H1 (cell line): Measurements from ENCODE around the gene SPTBN5. TPM values are rescaled to one million over a fixed set of nuclear protein-coding genes. Genes with fewer than 3 reads are reported as not detected.

ENCODE experiments used
- BCL11A ChIP-seq, 2 experiments: IDR thresholded peaks; one replicate each; pipeline ENCODE4 v1.6.1; 2011; ENCODE audit warnings: low read depth in 2 of 2, low read length in 2 of 2, mild to moderate bottlenecking in 2 of 2
- CTCF ChIP-seq, 3 experiments: IDR thresholded peaks; 1 replicate in 2 of 3; 2 replicates in 1 of 3; pipeline versions ENCODE4 v1.5.1 to v1.6.1; 2011; ENCODE audit warnings: low read length in 3 of 3, mild to moderate bottlenecking in 3 of 3, inconsistent platforms in 2 of 3, low read depth in 1 of 3, moderate library complexity in 1 of 3; ENCODE audit not compliant: insufficient read depth in 1 of 3; ENCODE audit errors: control extremely low read depth in 1 of 3
- EP300 ChIP-seq, 2 experiments: IDR thresholded peaks; 1 replicate in 1 of 2; 2 replicates in 1 of 2; pipeline ENCODE4 v1.6.1; 2011 to 2012; ENCODE audit warnings: low read depth in 2 of 2, low read length in 2 of 2, mild to moderate bottlenecking in 2 of 2, borderline replicate concordance in 1 of 2, inconsistent platforms in 1 of 2, moderate library complexity in 1 of 2
- FOSL1 ChIP-seq: IDR thresholded peaks from 2 replicates; pipeline ENCODE4 v1.6.1; 2011; ENCODE audit warnings: mild to moderate bottlenecking, low read depth, low read length, moderate library complexity; ENCODE audit not compliant: insufficient read depth
- NRF1 ChIP-seq: IDR thresholded peaks from 2 replicates; pipeline ENCODE4 v1.6.1; 2011; ENCODE audit warnings: mild to moderate bottlenecking, low read depth, low read length, improper control_type of control experiment
- SRF ChIP-seq: IDR thresholded peaks from 2 replicates; pipeline ENCODE4 v1.6.1; 2011; ENCODE audit warnings: mild to moderate bottlenecking, low read depth, low read length, moderate library complexity
- TAF7 ChIP-seq: optimal IDR thresholded peaks from 2 replicates; pipeline ENCODE3; 2011; ENCODE audit warnings: low read depth, mild to moderate bottlenecking, inconsistent platforms, low read length, moderate library complexity, borderline replicate concordance
- polyA plus RNA-seq, 7 experiments: library from polyadenylated mRNA; depleted of rRNA in 3 of 7; stranded (reverse) in 5 of 7; unstranded in 2 of 7; fragments of >200 nt in 5 of 7; fragments of 200-250 nt in 2 of 7; gene quantifications; 1 replicate in 5 of 7; 2 replicates in 1 of 7; 4 replicates in 1 of 7; pipeline versions ENCODE4 v1.2.1 to v1.2.3, GENCODE V29; 2011 to 2013; ENCODE audit warnings: missing spikeins in 2 of 7, mixed read lengths in 2 of 7
- total RNA-seq: library from RNA; stranded (reverse); fragmentation: NEBNext Ultra II Directional; extraction: Animal tissue kit (Norgen Biotek cat#: 25700); gene quantifications from 2 replicates; pipeline ENCODE4 v1.2.1, GENCODE V29; 2021

The SPTBN5 gene
- total and polyA plus RNA-seq, 2 of the 8 experiments (the other 6 are each of a cell fraction or from before 2014, with no cell fraction given), result 0.32 to 0.84 TPM

- TF ChIP-seq TAF7 (no peak), FOSL1 (no peak), CTCF (IDR thresholded peaks at IDR 0.05; ENCODE audit: control extremely low read depth in 1 of 3, insufficient read depth in 1 of 3, low read depth in 1 of 3, low read length in 3 of 3) (no peak), SRF (no peak), BCL11A (IDR thresholded peaks at IDR 0.05; ENCODE audit: low read depth in 2 of 2, low read length in 2 of 2) (no peak), EP300 (IDR thresholded peaks at IDR 0.05; ENCODE audit: borderline replicate concordance in 1 of 2, low read depth in 2 of 2, low read length in 2 of 2) (no peak), NRF1 (no peak)
Measured at GRCh38 chr15:41930867-41931222, 37.0 kb upstream of the SPTBN5 start (continued).
